HCT116 (cell line): ENCODE measurements around the gene TMEM132C. TPM values are rescaled to one million over a fixed set of nuclear protein-coding genes. Genes with fewer than 3 reads are reported as not detected.

ENCODE experiments used
- ATAC-seq: fragments of 200-7000 bp; cut with Tn5 transposase; 2 replicates; pipeline ENCODE4 v1.9.1; 2020; ENCODE audit warnings: mild to moderate bottlenecking, moderate library complexity
- BruUV-seq: library from RNA; stranded (reverse); fragments of 400-500 nt; replicated peaks from 2 replicates; lab custom pipeline; 2021; lab: Mats Ljungman, UMichigan
- CTCF ChIA-PET: fragments of 300-600 bp; sonication (Branson Sonifier 250); formaldehyde crosslinking; loops from one replicate; lab custom pipeline; 2021; ENCODE audit warnings: antibody characterized with exemption; lab: Charles Lee
- POLR2A ChIA-PET: fragments of 300-600, 350-600 bp; sonication (Branson Sonifier 250); formaldehyde crosslinking; loops from one replicate; lab custom pipeline; 2021; ENCODE audit warnings: antibody characterized with exemption; lab: Charles Lee
- RAD21 ChIA-PET, 2 experiments: fragments of 300-600 bp; sonication (Branson Sonifier 250); formaldehyde crosslinking; loops; one replicate each; lab custom pipeline; 2023; ENCODE audit warnings: low total read pairs in 2 of 2; ENCODE audit not compliant: uncharacterized antibody in 2 of 2, unreplicated experiment in 2 of 2, low non-redundant PET in 1 of 2; lab: Charles Lee
- DNase-seq: peaks from one replicate; pipeline ENCODE4 v3.0.0-alpha.2; 2010; ENCODE audit warnings: low read depth, low spot score
- H2AFZ ChIP-seq: fragments of 200-600 bp; shearing (Covaris generic), sonication (generic); 2 replicates; pipeline ENCODE4 v1.6.1; 2017; ENCODE audit warnings: low read depth, mixed run types, mixed read lengths, antibody characterized with exemption, low read length; ENCODE audit not compliant: poor library complexity, severe bottlenecking
- H3K27ac ChIP-seq: 2 replicates; pipeline ENCODE4 v1.5.1; 2012; ENCODE audit warnings: low read depth, low read length
- H3K27me3 ChIP-seq: fragments of 200-600 bp; sonication (generic); 2 replicates; pipeline ENCODE4 v1.6.1; 2016; ENCODE audit warnings: mixed run types, low read length, mixed read lengths; ENCODE audit not compliant: insufficient read depth
- H3K36me3 ChIP-seq, 2 experiments: fragments of 200-500 bp in 1 of 2; fragments of 200-600 bp in 1 of 2; sonication (Bioruptor generic) in 1 of 2; sonication (generic) in 1 of 2; 2 replicates each; pipeline versions ENCODE4 v1.5.1 to v1.6.1; 2014 to 2016; ENCODE audit warnings: low read length in 2 of 2, inconsistent platforms in 1 of 2, mixed read lengths in 1 of 2, mixed run types in 1 of 2; ENCODE audit not compliant: insufficient read depth in 2 of 2, control insufficient read depth in 1 of 2
- H3K4me1 ChIP-seq, 2 experiments: fragments of 200-600 bp in 1 of 2; sonication (generic) in 1 of 2; 2 replicates each; pipeline versions ENCODE4 v1.5.1 to v1.6.1; 2012 to 2017; ENCODE audit warnings: low read length in 2 of 2, inconsistent platforms in 1 of 2, mild to moderate bottlenecking in 1 of 2, mixed read lengths in 1 of 2, mixed run types in 1 of 2, moderate library complexity in 1 of 2; ENCODE audit not compliant: insufficient read depth in 2 of 2, control insufficient read depth in 1 of 2
- H3K4me2 ChIP-seq: fragments of 200-600 bp; sonication (generic); 2 replicates; pipeline ENCODE4 v1.6.1; 2017; ENCODE audit warnings: mixed run types, low read length, mixed read lengths
- H3K4me3 ChIP-seq, 2 experiments: fragments of 200-600 bp in 1 of 2; sonication (generic) in 1 of 2; replicated peaks in 1 of 2; 2 replicates each; pipeline ENCODE4 v1.5.1; 2011 to 2016; ENCODE audit warnings: low read length in 2 of 2, control low read depth in 1 of 2, low read depth in 1 of 2, mild to moderate bottlenecking in 1 of 2, mixed read lengths in 1 of 2, mixed run types in 1 of 2
- H3K79me2 ChIP-seq: fragments of 200-600 bp; sonication (generic); 2 replicates; pipeline ENCODE4 v1.6.1; 2017; ENCODE audit warnings: mild to moderate bottlenecking, mixed run types, low read length, moderate library complexity, mixed read lengths; ENCODE audit not compliant: insufficient read depth
- H3K9ac ChIP-seq: fragments of 200-600 bp; sonication (generic); 2 replicates; pipeline ENCODE4 v1.6.1; 2016; ENCODE audit warnings: low read length, mixed read lengths
- H3K9me2 ChIP-seq: fragments of 200-600 bp; sonication (generic), shearing (Covaris generic); 2 replicates; pipeline ENCODE4 v1.6.1; 2017; ENCODE audit warnings: mixed run types, mild to moderate bottlenecking, moderate library complexity; ENCODE audit not compliant: insufficient read depth
- H3K9me3 ChIP-seq, 2 experiments: fragments of 200-500 bp in 1 of 2; fragments of 200-600 bp in 1 of 2; sonication (Bioruptor generic) in 1 of 2; sonication (generic) in 1 of 2; 2 replicates each; pipeline ENCODE4 v1.6.1; 2014 to 2017; ENCODE audit warnings: low read length in 2 of 2, mixed read lengths in 2 of 2, inconsistent platforms in 1 of 2, low read depth in 1 of 2, mild to moderate bottlenecking in 1 of 2, mixed run types in 1 of 2, moderate library complexity in 1 of 2; ENCODE audit not compliant: control insufficient read depth in 1 of 2, insufficient read depth in 1 of 2
- H4K20me1 ChIP-seq: fragments of 200-600 bp; sonication (generic), shearing (Covaris generic); 2 replicates; pipeline ENCODE4 v1.6.1; 2017; ENCODE audit warnings: mixed run types, mild to moderate bottlenecking, moderate library complexity; ENCODE audit not compliant: insufficient read depth
- CBX3 ChIP-seq: IDR thresholded peaks from 2 replicates; pipeline ENCODE4 v1.6.1; 2012; ENCODE audit warnings: low read depth
- CEBPB ChIP-seq: IDR thresholded peaks from 2 replicates; pipeline ENCODE4 v1.6.1; 2012; ENCODE audit warnings: low read depth
- EGR1 ChIP-seq: IDR thresholded peaks from 2 replicates; pipeline ENCODE4 v1.6.1; 2012; ENCODE audit warnings: low read depth
- ELF1 ChIP-seq: IDR thresholded peaks from 2 replicates; pipeline ENCODE4 v1.6.1; 2012; ENCODE audit warnings: low read depth, borderline replicate concordance
- EZH2phosphoT487 ChIP-seq: fragments of 200-600 bp; IDR thresholded peaks from 2 replicates; pipeline ENCODE4 v1.6.1; 2018; ENCODE audit warnings: antibody characterized with exemption, borderline replicate concordance
- FOSL1 ChIP-seq: IDR thresholded peaks from 2 replicates; pipeline ENCODE4 v1.6.1; 2012; ENCODE audit warnings: low read depth
- JUND ChIP-seq: IDR thresholded peaks from 2 replicates; pipeline ENCODE4 v1.6.1; 2012
- POLR2A ChIP-seq: IDR thresholded peaks from 2 replicates; pipeline ENCODE4 v1.7.0; 2011; ENCODE audit warnings: borderline replicate concordance; ENCODE audit not compliant: insufficient read depth, insufficient read length; ENCODE audit errors: extremely low read depth
- RAD21 ChIP-seq: IDR thresholded peaks from 2 replicates; pipeline ENCODE4 v1.6.1; 2012; ENCODE audit warnings: low read depth, mild to moderate bottlenecking
- SIN3A ChIP-seq: IDR thresholded peaks from 2 replicates; pipeline ENCODE4 v1.6.1; 2012; ENCODE audit warnings: low read depth
- SRF ChIP-seq: IDR thresholded peaks from 2 replicates; pipeline ENCODE4 v1.6.1; 2012; ENCODE audit warnings: low read depth
- YY1 ChIP-seq: IDR thresholded peaks from 2 replicates; pipeline ENCODE4 v1.6.1; 2011; ENCODE audit warnings: low read length, low read depth, moderate library complexity, mild to moderate bottlenecking; ENCODE audit not compliant: insufficient replicate concordance; ENCODE audit errors: extremely low read depth
- ZBTB33 ChIP-seq: IDR thresholded peaks from 2 replicates; pipeline ENCODE4 v1.6.1; 2011; ENCODE audit warnings: mild to moderate bottlenecking, low read length, moderate library complexity; ENCODE audit not compliant: insufficient replicate concordance; ENCODE audit errors: extremely low read depth
- ZFX ChIP-seq: fragments of 450-650 bp; IDR thresholded peaks from 2 replicates; pipeline ENCODE4 v1.6.1; 2017
- intact Hi-C: fragments of 100-400 bp; cut with micrococcal nuclease; formaldehyde crosslinking; loops from 2 replicates; pipeline ENCODE4 v1.10.0; 2022
- total RNA-seq: library from RNA; stranded (reverse); gene quantifications from one replicate; pipeline ENCODE4 v1.2.1, GENCODE V29; 2021; ENCODE audit not compliant: unreplicated experiment
- TF ChIP-seq, protein P1 (sequence below): IDR thresholded peaks from 2 replicates; pipeline ENCODE4 v1.6.1; 2012

Gene TMEM132C
- total RNA-seq, 1 experiment from 2014 or later = not detected

DNA sequence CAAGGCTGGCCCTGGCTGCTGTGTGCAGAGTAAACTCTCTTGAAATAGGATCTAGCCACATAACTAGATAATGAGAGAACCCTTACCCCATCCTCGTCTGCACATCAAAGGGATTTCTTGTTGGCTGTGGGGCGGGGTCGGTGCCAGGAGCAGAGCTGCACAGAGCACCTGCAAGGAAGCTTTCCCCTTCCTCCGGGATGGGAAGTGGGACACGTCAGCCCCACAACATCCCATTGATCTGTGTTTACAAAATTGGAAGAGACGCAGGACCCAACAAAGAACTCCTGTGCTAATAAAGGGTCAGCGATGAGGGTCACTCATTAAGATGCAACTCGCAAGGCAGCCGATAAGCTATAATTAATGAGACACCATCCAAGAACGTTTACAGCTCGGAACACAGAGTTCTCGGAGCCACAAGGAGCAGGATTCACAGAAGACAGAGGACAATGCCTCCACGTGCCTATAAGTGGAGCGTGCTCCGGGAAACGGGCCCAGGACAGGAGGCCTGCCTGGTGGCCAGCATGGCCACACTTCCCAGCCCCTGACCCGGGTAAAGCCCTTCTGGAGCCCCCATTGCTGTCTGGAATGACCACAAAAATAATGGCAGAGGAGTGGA is 385.3 kb downstream of the TMEM132C start:
- H3K9me3 ChIP-seq = peaks cover 0 to 20% of the 10 kb centered on the region in 2 experiments; a peak in 2 of 4 replicates
- no peak overlapping the region for H3K4me3 ChIP-seq
- no peak for TF ChIP-seq EZH2phosphoT487
- TF ChIP-seq JUND = no peak
- TF ChIP-seq ZBTB33 = no peak
- TF ChIP-seq, protein P1, sequence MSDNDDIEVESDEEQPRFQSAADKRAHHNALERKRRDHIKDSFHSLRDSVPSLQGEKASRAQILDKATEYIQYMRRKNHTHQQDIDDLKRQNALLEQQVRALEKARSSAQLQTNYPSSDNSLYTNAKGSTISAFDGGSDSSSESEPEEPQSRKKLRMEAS = no peak
- TF ChIP-seq EGR1 = no peak
- no peak for TF ChIP-seq SRF
- TF ChIP-seq ELF1 = no peak
- TF ChIP-seq RAD21 = no peak
- TF ChIP-seq ZFX = no peak
- TF ChIP-seq CBX3 = no peak
- no peak for TF ChIP-seq SIN3A
- no peak for TF ChIP-seq POLR2A
- TF ChIP-seq YY1 = no peak
- TF ChIP-seq CEBPB = no peak
- TF ChIP-seq FOSL1 = no peak
- no peak overlapping the region for H3K27ac ChIP-seq
- no peaks in the 10 kb centered on the region for H3K79me2 ChIP-seq
- ChIA-PET POLR2A (no interaction called here), RAD21 (no interaction called here), CTCF (no interaction called here)
- intact Hi-C loops = no loop called here
- ATAC-seq (no peak), DNase-seq (no peak)
- no peaks in the 10 kb centered on the region for H3K27me3 ChIP-seq
- no peaks in the 10 kb centered on the region for H3K36me3 ChIP-seq
- BruUV-seq = no TSS peak
- H2AFZ ChIP-seq = no peak overlapping the region
- H3K9ac ChIP-seq = no peak overlapping the region
- no peaks in the 10 kb centered on the region for H3K4me1 ChIP-seq
- H3K9me2 ChIP-seq = no peaks in the 10 kb centered on the region
- no peaks in the 10 kb centered on the region for H4K20me1 ChIP-seq
- H3K4me2 ChIP-seq = no peak overlapping the region
